ENCODE data around the gene KBTBD12.

Gene KBTBD12

GRCh38 chr3:127953091-127954035 is 38.3 kb downstream of the KBTBD12 start:
- no peak for DNase-seq

- no peak for DNase-seq
Measured at GRCh38 chr3:127954640-127955039, 39.6 kb downstream of the KBTBD12 start.

- DNase-seq = no peak
Measured at GRCh38 chr3:127955728-127956127, 40.7 kb downstream of the KBTBD12 start.

- no peak for DNase-seq
Measured at GRCh38 chr3:127959041-127959440, 44.0 kb downstream of the KBTBD12 start.

- DNase-seq = no peak
Measured at GRCh38 chr3:127959873-127960272, 44.8 kb downstream of the KBTBD12 start.

GRCh38 chr3:127960421-127960965 is 45.5 kb downstream of the KBTBD12 start:
- no peak for DNase-seq

- DNase-seq = no peak
Measured at GRCh38 chr3:127961124-127961523, 46.1 kb downstream of the KBTBD12 start.

GRCh38 chr3:127961963-127962362 is 46.9 kb downstream of the KBTBD12 start:
- no peak for DNase-seq

- DNase-seq = no peak
Measured at GRCh38 chr3:127962937-127963336, 47.9 kb downstream of the KBTBD12 start.

- no peak for DNase-seq
Measured at GRCh38 chr3:127964053-127964452, 49.0 kb downstream of the KBTBD12 start.

GRCh38 chr3:127964816-127965215 is 49.8 kb downstream of the KBTBD12 start:
- no peak for DNase-seq

- no peak for DNase-seq
Measured at GRCh38 chr3:127967316-127967715, 52.3 kb downstream of the KBTBD12 start.

- no peak for DNase-seq
Measured at GRCh38 chr3:127970966-127971592, 56.0 kb downstream of the KBTBD12 start.

- DNase-seq = no peak
Measured at GRCh38 chr3:127974226-127974625, 59.2 kb downstream of the KBTBD12 start.

- DNase-seq = no peak
Measured at GRCh38 chr3:127975153-127976029, 60.4 kb downstream of the KBTBD12 start.

GRCh38 chr3:127978636-127979035 is 63.6 kb downstream of the KBTBD12 start:
- DNase-seq = no peak

- DNase-seq = no peak
Measured at GRCh38 chr3:127979473-127979872, 64.4 kb downstream of the KBTBD12 start.

GRCh38 chr3:127981097-127981496 is 66.1 kb downstream of the KBTBD12 start:
- DNase-seq = no peak

GRCh38 chr3:127982155-127982554 is 67.1 kb downstream of the KBTBD12 start:
- no peak for DNase-seq

GRCh38 chr3:127984241-127984975 is 69.4 kb downstream of the KBTBD12 start:
- no peak for DNase-seq

GRCh38 chr3:127985216-127985615 is 70.2 kb downstream of the KBTBD12 start:
- DNase-seq = no peak

- DNase-seq = no peak
Measured at GRCh38 chr3:127985655-127986225, 70.7 kb downstream of the KBTBD12 start.

All from cortex of kidney (tissue), 1 donor.